Activated naive CD8-positive, alpha-beta T cell treated with anti-CD3 and anti-CD28 coated beads, Interleukin-2, amount 10 ng/mL, durations not matched to agents 7 days and 5 days (primary cell): ENCODE data around the gene BAK1. TPM values are rescaled to one million over a fixed set of nuclear protein-coding genes. Genes with fewer than 3 reads are reported as not detected.
"Not testable (repeated sequence)": the region's sequence is repeated elsewhere in the genome, so short reads cannot be mapped to it uniquely, and the experiment has no call there.

Source experiments
- ATAC-seq: fragments of 150-1000 bp; cut with Tn5 transposase; one replicate; pipeline ENCODE4 v1.10.0; 2021; ENCODE audit warnings: low read depth, moderate library complexity
- POLR2A ChIA-PET: fragments of 350-600 bp; sonication (Branson Sonifier 250); formaldehyde crosslinking; loops from one replicate; lab custom pipeline; 2021; ENCODE audit warnings: antibody characterized with exemption; lab: Charles Lee
- DNase-seq: peaks from one replicate; pipeline ENCODE4 v3.0.0; 2021
- H3K27ac Mint-ChIP-seq: one replicate; pipeline ENCODE4 v1.8.0; 2022; ENCODE audit warnings: mild to moderate bottlenecking, mixed read lengths
- H3K27me3 Mint-ChIP-seq: one replicate; pipeline ENCODE4 v1.8.0; 2022; ENCODE audit warnings: mild to moderate bottlenecking, moderate library complexity, mixed read lengths
- H3K36me3 Mint-ChIP-seq: one replicate; pipeline ENCODE4 v1.8.0; 2021; ENCODE audit warnings: mild to moderate bottlenecking, mixed read lengths
- H3K4me1 Mint-ChIP-seq: one replicate; pipeline ENCODE4 v1.8.0; 2021; ENCODE audit warnings: mixed read lengths
- H3K4me3 Mint-ChIP-seq: one replicate; pipeline ENCODE4 v1.8.0; 2022; ENCODE audit warnings: mild to moderate bottlenecking, moderate library complexity, mixed read lengths
- H3K9me3 Mint-ChIP-seq: one replicate; pipeline ENCODE4 v1.8.0; 2021; ENCODE audit warnings: mixed read lengths
- total RNA-seq, 2 experiments: library from RNA; stranded (reverse); gene quantifications; one replicate each; pipeline ENCODE4 v1.2.3, GENCODE V29; 2021

BAK1 gene
- total RNA-seq, 2 experiments from 2014 or later: 48.0 to 48.1 TPM

DNA sequence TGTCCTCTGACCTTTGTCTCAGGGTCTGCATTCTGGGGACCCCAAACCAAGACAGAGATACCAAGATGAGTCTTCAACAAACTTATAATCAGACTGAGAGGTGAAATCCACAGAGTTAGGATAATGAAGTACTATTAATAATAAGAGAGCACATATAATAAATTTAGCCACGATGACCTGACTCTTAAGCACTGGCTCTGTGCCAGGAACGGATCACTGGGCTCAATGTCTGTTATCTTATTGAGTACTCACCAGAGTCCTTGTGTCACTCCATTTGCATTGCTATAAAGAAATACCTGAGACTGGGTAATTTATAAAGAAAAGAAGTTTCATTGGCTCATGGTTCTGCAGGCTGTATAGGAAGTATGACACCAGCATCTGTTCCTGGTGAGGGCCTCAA lies 22.1 kb upstream of the BAK1 start:
- Mint-ChIP-seq H3K4me1 (peaks cover 3% of the 10 kb centered on the region), H3K36me3 (no peaks in the 10 kb centered on the region), H3K27me3 (peaks cover 7% of the 10 kb centered on the region), H3K9me3 (no peaks in the 10 kb centered on the region), H3K4me3 (no peak overlapping the region), H3K27ac (no peak overlapping the region)
- DNase-seq: no peak
- no peak for ATAC-seq
- POLR2A ChIA-PET: no interaction called here

GRCh38 chr6:33600761-33601160 lies 20.7 kb upstream of the BAK1 start:
- Mint-ChIP-seq H3K4me3 (no peak overlapping the region), H3K4me1 (peaks cover 11% of the 10 kb centered on the region), H3K27ac (no peak overlapping the region), H3K27me3 (peaks cover 7% of the 10 kb centered on the region), H3K36me3 (no peaks in the 10 kb centered on the region), H3K9me3 (no peaks in the 10 kb centered on the region)
- no peak for ATAC-seq
- no peak for DNase-seq
- POLR2A ChIA-PET: no interaction called here

DNA sequence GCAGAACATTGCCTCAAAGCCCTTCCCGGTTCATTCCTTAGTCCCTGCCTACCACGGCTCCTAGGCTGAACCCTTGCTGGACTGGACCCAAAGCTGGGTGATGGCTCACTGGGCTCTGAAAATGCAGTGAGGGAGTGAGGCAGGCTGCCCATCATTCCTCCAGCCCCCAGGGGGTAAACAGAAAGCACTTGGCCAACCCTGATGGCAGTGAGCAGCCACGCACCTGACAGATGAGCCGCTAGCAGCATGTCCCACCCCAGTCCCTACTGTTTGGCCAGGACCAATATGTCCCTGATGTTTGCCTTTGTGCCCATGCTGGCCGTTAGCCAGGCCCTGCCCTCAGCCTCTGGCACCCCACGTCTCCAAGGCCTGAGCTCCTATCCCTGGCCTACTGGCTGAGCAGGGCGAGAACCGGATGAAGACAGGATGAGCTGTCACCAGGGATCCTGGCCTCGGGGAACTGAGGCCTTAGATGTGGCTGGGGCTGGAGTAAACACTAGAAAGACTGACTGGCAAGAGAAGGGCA lies 19.4 kb upstream of the BAK1 start:
- H3K27ac Mint-ChIP-seq: no peak overlapping the region
- no peaks in the 10 kb centered on the region for H3K9me3 Mint-ChIP-seq
- H3K4me3 Mint-ChIP-seq: no peak overlapping the region
- H3K36me3 Mint-ChIP-seq: no peaks in the 10 kb centered on the region
- peaks cover 13% of the 10 kb centered on the region for H3K4me1 Mint-ChIP-seq
- POLR2A ChIA-PET: interaction anchor here (1.2 kb wide), 1 partner anchor 15 kb away, joined by 4 read pairs; no protein-coding TSS in a partner anchor
- no peak for ATAC-seq
- peaks cover 7% of the 10 kb centered on the region for H3K27me3 Mint-ChIP-seq
- DNase-seq: no peak

DNA sequence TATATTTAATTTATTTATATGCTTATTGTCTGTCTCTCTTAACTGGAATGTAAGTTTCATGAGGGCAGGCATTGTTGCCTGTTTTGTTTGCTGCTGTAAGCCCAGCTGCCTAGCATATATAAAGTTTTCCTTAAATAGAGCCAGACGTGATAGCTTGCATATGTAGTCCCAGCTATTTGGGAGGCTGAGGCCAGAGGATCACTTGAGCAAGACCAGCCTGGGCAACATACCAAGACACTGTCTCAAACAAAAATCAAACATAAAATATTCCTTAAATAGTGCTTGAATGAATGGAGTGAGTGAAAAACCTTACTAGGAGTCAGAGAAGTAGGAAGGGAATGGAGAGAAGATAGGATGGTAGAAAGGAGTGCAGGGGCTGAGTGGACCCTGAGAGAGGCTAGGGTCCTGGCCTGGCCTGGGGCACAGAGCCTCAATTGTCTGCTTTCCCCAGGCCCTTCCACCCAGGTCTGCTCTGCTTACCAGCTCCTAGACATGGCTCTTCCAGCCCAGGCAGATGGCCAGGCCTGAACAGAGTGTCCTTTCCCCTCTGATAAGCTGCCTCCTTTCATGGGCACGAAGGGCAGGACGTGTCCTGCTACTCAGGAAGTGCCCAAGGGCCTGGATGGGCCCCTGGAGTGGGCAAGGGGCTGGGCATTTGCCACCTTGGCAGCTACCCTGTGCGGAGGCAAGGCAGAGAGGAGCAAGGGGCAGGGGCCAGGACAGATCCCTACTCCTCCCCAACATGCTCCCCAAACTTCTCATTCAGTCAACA lies 17.7 kb upstream of the BAK1 start:
- DNase-seq: no peak
- H3K9me3 Mint-ChIP-seq: no peaks in the 10 kb centered on the region
- POLR2A ChIA-PET: no interaction called here
- H3K4me3 Mint-ChIP-seq: no peak overlapping the region
- H3K27me3 Mint-ChIP-seq: peaks cover 2% of the 10 kb centered on the region
- no peak overlapping the region for H3K27ac Mint-ChIP-seq
- no peaks in the 10 kb centered on the region for H3K36me3 Mint-ChIP-seq
- no peak for ATAC-seq
- H3K4me1 Mint-ChIP-seq: peaks cover 14% of the 10 kb centered on the region

DNA sequence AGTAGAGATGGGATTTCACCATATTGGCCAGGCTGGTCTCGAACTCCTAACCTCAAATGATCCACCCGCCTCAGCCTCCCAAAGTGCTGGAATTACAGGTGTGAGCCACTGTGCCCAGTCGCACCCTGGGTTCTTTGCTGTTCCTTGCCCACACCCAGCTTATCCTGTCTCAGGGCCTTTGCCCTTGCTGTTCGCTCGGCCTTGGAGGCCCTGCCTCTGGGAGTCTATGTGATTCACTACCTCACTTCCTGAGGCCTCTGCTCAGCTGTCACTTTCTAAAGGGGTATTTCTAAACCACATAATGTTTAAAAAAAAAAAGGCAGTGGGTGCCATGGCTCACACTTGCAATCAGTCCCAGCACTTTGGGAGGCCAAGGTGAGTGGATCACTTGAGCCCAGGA lies 16.8 kb upstream of the BAK1 start:
- Mint-ChIP-seq H3K27ac (peak overlapping the region; percentile 65), H3K4me1 (peaks cover 20% of the 10 kb centered on the region)
- H3K27me3 Mint-ChIP-seq, DNase-seq, H3K36me3 Mint-ChIP-seq, H3K4me3 Mint-ChIP-seq, H3K9me3 Mint-ChIP-seq: not testable (repeated sequence)
- ATAC-seq: peak; percentile 62
- POLR2A ChIA-PET: interaction anchor here (1.1 kb wide), 1 partner anchor 22 kb away, joined by 3 read pairs; no protein-coding TSS in a partner anchor

- DNase-seq: no peak
- H3K36me3 Mint-ChIP-seq: no peaks in the 10 kb centered on the region
- no peak for ATAC-seq
- no peak overlapping the region for H3K4me3 Mint-ChIP-seq
- H3K9me3 Mint-ChIP-seq: no peaks in the 10 kb centered on the region
- H3K27ac Mint-ChIP-seq: no peak overlapping the region
- POLR2A ChIA-PET: interaction anchor here (0.7 to 1.3 kb wide), 2 partner anchors 9 to 460 kb away, joined by 3 to 4 read pairs; no protein-coding TSS in a partner anchor
- peaks cover 25% of the 10 kb centered on the region for H3K4me1 Mint-ChIP-seq
- H3K27me3 Mint-ChIP-seq: peaks cover 2% of the 10 kb centered on the region
Observed at GRCh38 chr6:33595001-33595846, 15.1 kb upstream of the BAK1 start.

DNA sequence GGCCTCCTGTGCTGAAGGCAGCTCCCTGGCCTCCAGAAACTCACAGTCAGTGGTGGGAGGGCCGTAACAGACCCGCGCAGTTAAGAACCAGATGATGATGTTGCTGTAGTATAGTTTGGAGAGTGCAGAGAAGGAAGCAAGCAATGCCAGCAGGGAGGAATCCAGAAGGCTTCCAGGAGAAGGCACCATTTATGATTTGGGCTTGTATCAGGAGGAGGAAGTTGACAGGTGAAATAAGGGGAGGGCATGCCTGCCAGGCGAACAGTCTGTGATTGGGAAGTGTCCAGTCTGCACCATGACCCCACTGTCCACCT lies 13.3 kb upstream of the BAK1 start:
- H3K36me3 Mint-ChIP-seq: no peaks in the 10 kb centered on the region
- DNase-seq: no peak
- H3K27ac Mint-ChIP-seq: peak overlapping the region; percentile 72
- H3K4me1 Mint-ChIP-seq: peaks cover 28% of the 10 kb centered on the region
- no peak for ATAC-seq
- no peaks in the 10 kb centered on the region for H3K9me3 Mint-ChIP-seq
- peaks cover 2% of the 10 kb centered on the region for H3K27me3 Mint-ChIP-seq
- POLR2A ChIA-PET: interaction anchor here (0.7 to 2.3 kb wide), 2 partner anchors 23 to 28 kb away, joined by 3 to 11 read pairs; partner anchors contain the start of gene ITPR3
- H3K4me3 Mint-ChIP-seq: peak overlapping the region; percentile 72

DNA sequence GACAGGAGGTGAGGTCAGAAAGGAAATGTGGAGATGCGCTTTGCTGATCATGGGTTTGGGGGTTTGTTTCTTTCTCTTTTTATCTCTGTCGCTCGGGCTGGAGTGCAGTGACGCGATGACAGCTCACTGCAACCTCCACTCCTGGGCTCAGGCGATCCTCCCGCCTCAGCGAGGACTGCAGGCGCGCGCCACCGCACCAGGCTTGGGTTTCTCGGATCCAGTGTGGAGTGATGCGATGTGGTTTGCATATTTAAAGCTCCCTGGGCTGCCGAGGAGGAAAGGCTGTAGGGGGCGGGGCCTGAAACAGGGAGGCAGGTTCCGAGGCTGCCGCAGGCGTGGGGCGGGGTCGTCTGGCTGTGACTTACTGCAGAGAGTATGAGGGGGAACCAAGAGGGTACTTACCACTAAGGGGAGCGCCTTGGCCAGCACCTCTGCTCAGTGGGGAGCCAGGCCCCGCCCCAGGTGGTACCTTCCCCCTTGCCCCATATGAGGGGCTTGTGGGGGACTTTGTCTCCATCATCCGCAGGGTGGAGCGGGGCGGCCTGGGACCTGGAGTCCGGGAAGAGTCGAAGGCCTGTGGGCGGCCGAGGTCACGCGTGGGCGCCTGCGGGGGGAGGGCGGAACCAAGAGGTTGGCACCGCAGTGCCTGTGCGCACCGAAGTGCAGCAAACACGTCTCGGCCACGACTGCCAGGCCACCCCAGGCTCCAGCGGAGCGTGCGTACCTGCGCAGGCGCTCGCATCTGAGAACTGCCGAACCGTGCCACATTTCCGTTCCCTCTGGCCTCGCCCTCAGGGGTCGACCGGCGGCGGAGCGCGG lies 12.7 kb upstream of the BAK1 start:
- ATAC-seq: peak; percentile 78
- POLR2A ChIA-PET: interaction anchor here (0.7 to 2.3 kb wide), 4 partner anchors 12 to 29 kb away, joined by 3 to 11 read pairs (median 4); partner anchors contain the start of gene ITPR3
- H3K4me1 Mint-ChIP-seq: peaks cover 28% of the 10 kb centered on the region
- DNase-seq: peak; percentile 66
- peak overlapping the region; percentile 72 for H3K27ac Mint-ChIP-seq
- peak overlapping the region; percentile 72 for H3K4me3 Mint-ChIP-seq
- H3K9me3 Mint-ChIP-seq: no peaks in the 10 kb centered on the region
- no peaks in the 10 kb centered on the region for H3K36me3 Mint-ChIP-seq
- peaks cover 2% of the 10 kb centered on the region for H3K27me3 Mint-ChIP-seq

DNA sequence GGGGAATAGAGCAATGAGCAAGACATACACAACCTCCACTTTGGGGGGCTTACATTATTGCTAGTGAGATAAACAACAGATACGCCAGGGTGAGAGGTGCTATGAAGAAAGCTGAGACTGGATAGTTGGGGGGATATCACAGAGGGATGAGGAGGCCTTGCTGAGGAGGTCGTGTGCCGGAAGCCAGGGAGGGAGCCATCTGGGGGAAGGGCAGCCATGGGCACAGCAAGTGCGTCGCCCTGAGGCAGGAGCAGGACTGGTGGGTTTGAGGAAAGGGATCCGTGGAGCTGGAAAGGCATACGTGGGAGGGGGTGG lies 12.2 kb upstream of the BAK1 start:
- POLR2A ChIA-PET: interaction anchor here (1.3 to 2.3 kb wide), 3 partner anchors 11 to 29 kb away, joined by 3 to 11 read pairs (median 4); partner anchors contain the start of gene ITPR3
- Mint-ChIP-seq H3K36me3 (no peaks in the 10 kb centered on the region), H3K9me3 (no peaks in the 10 kb centered on the region), H3K4me1 (peaks cover 27% of the 10 kb centered on the region), H3K27ac (peak overlapping the region; percentile 18), H3K4me3 (peak overlapping the region; percentile 72), H3K27me3 (peaks cover 2% of the 10 kb centered on the region)
- DNase-seq: no peak
- no peak for ATAC-seq

GRCh38 chr6:33591424-33592032 lies 11.5 kb upstream of the BAK1 start:
- no peak for ATAC-seq
- POLR2A ChIA-PET: interaction anchor here (1.3 to 2.3 kb wide), 3 partner anchors 11 to 30 kb away, joined by 3 to 11 read pairs (median 4); partner anchors contain the start of gene ITPR3
- Mint-ChIP-seq H3K36me3 (no peaks in the 10 kb centered on the region), H3K9me3 (no peaks in the 10 kb centered on the region), H3K27me3 (peaks cover 2% of the 10 kb centered on the region), H3K4me1 (peaks cover 23% of the 10 kb centered on the region), H3K27ac (no peak overlapping the region), H3K4me3 (no peak overlapping the region)
- no peak for DNase-seq

- Mint-ChIP-seq H3K27me3 (peaks cover 2% of the 10 kb centered on the region), H3K4me1 (peaks cover 29% of the 10 kb centered on the region), H3K36me3 (no peaks in the 10 kb centered on the region), H3K4me3 (no peak overlapping the region), H3K9me3 (no peaks in the 10 kb centered on the region), H3K27ac (no peak overlapping the region)
- POLR2A ChIA-PET: interaction anchor here (0.8 to 1.1 kb wide), 2 partner anchors 17 to 31 kb away, joined by 5 to 7 read pairs; partner anchors contain the start of gene ITPR3
- no peak for DNase-seq
- no peak for ATAC-seq
Observed at GRCh38 chr6:33590531-33591198, 10.6 kb upstream of the BAK1 start.
